GM06990 (cell line): ENCODE results near the gene GGT7.

Experiments used
- DNase-seq: peaks from one replicate; pipeline ENCODE4 v3.0.0-alpha.2; 2011; ENCODE audit not compliant: insufficient read length; ENCODE audit errors: extremely low read depth
- H3K27me3 ChIP-seq: replicated peaks from 2 replicates; pipeline ENCODE4 v1.6.0; 2011; ENCODE audit warnings: low read length; ENCODE audit not compliant: control insufficient read depth, insufficient read depth
- H3K36me3 ChIP-seq: 2 replicates; pipeline ENCODE4 v1.5.1; 2011; ENCODE audit warnings: low read length; ENCODE audit not compliant: control insufficient read depth, insufficient read depth
- H3K4me3 ChIP-seq: replicated peaks from 2 replicates; pipeline ENCODE4 v1.5.1; 2011; ENCODE audit warnings: low read depth, mild to moderate bottlenecking, control low read depth, low read length
- CTCF ChIP-seq: IDR thresholded peaks from 2 replicates; pipeline ENCODE4 v1.5.1; 2011; ENCODE audit warnings: low read length, control low read depth, mild to moderate bottlenecking, inconsistent platforms; ENCODE audit not compliant: insufficient read depth, poor library complexity, severe bottlenecking

The GGT7 gene

GRCh38 chr20:34861386-34862084 lies 11.1 kb downstream of the GGT7 start:
- H3K4me3 ChIP-seq = no peak overlapping the region
- H3K27me3 ChIP-seq = no peaks in the 10 kb centered on the region
- no peak for TF ChIP-seq CTCF
- no peak for DNase-seq
- H3K36me3 ChIP-seq = no peaks in the 10 kb centered on the region

- H3K36me3 ChIP-seq = no peaks in the 10 kb centered on the region
- TF ChIP-seq CTCF = no peak
- DNase-seq = no peak
- H3K4me3 ChIP-seq = no peak overlapping the region
- H3K27me3 ChIP-seq = no peaks in the 10 kb centered on the region
These were observed 12.7 kb downstream of the GGT7 start for GRCh38 chr20:34859826-34860545.

- TF ChIP-seq CTCF = no peak
- H3K27me3 ChIP-seq = no peaks in the 10 kb centered on the region
- H3K36me3 ChIP-seq = no peaks in the 10 kb centered on the region
- DNase-seq = no peak
- no peak overlapping the region for H3K4me3 ChIP-seq
These were observed 13.3 kb downstream of the GGT7 start for GRCh38 chr20:34859367-34859766.

GRCh38 chr20:34852298-34852697 lies 20.4 kb downstream of the GGT7 start:
- DNase-seq = no peak
- TF ChIP-seq CTCF = no peak
- Histone ChIP-seq H3K36me3 (no peaks in the 10 kb centered on the region), H3K4me3 (no peak overlapping the region), H3K27me3 (no peaks in the 10 kb centered on the region)

GRCh38 chr20:34850969-34851368 lies 21.7 kb downstream of the GGT7 start:
- H3K36me3 ChIP-seq = no peaks in the 10 kb centered on the region
- no peak overlapping the region for H3K4me3 ChIP-seq
- H3K27me3 ChIP-seq = no peaks in the 10 kb centered on the region
- DNase-seq = no peak
- no peak for TF ChIP-seq CTCF
